NCI-H1417 treated with DMSO at 0.1 percent for 48 hours (cell line): ENCODE results near the gene APOBEC3G.

Source experiments
- DNase-seq: peaks from one replicate; lab custom pipeline; 2025; lab: John Stamatoyannopoulos, UW

APOBEC3G gene

DNA sequence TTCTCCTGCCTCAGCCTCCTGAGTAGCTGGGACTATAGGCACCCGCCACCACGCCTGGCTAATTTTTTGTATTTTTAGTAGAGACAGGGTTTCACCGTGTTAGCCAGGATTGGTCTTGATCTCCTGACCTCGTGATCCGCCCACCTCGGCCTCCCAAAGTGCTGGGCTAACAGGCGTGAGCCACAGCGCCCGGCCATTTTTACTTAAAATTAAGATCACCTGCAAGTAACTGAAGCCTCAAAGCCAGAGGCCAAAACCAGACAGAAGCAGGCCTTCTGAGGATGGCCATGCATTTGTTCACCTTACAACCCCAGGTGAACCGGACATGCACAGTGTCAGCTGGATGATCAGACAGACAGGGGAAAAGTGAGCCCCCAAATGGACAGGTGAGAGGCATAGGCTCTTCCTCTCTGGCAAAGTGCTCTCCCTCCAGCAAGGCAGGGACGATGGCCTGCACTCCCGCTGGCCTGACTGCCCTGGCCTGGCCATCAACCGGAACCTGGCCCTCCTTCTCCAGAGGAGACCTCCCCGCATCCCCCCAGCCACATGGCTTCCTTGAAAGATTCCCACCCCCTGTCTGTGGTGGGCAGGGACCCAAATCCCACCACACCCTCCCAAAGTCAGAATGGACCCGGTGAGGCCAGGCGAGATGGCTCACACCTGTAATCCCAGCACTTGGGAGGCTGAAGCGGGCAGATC, 45.8 kb downstream of the APOBEC3G start:
- no peak for DNase-seq

DNA sequence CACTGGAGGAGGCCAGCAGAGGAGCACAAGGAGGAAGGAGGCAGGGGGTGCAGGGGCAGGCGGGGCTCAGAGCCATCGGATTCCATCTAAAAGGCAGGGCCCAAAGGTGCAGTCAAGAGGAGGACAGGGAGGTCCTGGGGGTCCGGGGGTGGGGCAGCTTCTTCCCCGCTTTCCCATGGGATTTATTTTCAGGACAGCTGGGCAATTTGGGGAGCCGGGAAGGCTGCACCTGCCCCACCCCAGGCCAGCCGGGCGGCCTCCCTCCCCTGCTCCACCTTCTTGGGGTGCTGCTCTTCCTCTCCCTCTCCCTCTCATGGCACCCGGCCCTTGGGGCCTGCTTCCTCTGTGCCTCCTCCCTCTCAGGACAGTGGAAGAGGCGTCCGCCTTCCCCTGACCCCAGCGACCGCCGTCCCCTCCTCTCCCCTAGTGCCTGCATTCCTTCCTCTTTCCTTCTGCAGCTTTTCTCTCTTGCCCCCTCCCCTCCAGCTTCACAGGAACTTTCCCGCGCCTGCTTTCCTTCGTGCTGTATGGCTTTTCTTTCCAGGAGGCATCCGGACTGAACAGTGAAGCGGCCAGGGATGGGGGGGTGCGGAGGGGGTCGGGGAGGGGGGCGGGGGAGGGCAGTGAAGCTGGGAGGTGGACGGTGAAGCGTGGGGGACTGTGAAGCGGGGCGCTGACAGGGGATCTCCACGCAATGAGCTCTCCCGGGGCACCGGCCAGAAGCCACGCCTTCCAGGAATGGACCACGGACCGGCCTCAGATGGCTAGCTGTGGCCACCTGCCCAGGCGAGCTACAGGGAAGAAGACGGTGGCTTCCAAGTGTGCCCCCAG, 46.9 kb downstream of the APOBEC3G start:
- DNase-seq = no peak

DNA sequence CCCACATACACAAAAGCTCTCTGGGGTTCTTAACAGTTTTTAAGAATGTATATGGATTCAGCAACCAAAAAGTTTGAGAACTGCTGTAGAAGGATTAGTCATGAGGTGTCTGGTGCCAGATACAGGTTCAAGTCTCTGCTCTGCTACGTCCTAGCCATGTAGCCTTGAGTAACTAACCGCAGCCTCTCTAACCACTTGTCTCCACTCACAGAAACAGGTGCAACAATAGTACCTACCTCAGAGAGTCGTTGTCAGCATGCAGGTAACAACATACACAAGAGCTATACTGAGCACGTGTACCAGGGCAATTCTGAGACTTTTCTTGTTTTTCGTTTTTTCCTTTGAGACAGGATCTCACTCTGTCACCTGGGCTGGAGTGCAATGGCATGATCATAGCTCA, 48.5 kb downstream of the APOBEC3G start:
- no peak for DNase-seq

DNA sequence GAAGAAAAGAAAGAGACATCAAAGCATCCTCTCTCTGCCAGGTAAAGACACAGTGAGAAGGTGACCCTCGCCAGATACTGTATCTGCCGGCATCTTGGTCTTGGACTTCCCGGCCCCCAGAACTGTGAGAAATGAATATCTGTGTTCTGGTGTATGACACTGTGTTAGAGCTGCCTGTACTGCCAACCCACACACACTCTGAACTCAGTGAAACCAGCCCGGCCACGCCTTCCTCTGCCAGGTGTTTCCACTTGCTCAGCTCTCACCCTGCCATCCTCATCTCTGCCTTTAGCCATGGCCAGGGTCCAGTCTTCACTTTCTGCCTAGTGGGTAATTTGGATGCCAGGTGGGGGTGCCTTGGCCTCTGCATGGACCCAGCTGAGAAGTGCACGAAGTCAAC, 51.4 kb downstream of the APOBEC3G start:
- no peak for DNase-seq

DNA sequence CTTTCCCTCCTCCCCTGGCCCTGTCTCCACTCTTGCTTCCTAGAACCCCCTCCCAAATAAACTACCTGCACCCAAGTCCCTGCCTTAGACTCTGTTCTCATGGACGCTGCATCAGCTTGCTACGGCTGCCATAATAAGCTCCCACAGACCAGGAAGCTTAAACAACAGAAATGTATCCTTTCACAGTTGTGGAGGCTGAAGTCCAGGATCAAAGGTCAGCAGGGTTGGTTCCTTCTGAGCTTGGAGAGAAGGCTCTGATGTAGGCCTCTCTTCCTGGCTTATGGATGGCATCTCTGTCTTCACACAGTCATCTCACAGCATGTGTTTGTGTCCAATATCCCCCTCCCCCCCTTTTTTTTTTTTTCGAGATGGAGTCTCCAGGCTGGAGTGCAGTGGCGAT, 52.0 kb downstream of the APOBEC3G start:
- no peak for DNase-seq

DNA sequence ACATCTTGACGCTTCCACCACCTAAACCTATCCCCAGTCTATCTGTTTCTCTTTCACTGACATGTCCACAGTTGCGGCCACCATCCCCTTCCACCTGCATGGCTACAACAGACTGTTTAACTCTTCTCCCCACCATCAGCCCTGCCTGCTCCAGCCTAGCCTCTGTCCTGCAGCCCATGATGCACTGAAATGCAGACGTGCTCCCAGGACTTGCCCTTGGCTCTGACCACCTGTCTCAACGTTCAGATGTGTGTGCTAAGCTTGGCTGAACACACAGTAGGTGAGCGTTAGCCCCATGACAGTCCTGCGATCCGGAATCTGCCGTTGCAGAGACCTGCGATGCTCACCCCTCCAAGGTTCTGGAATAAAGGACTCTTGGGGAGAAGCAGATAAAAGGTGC, 52.7 kb downstream of the APOBEC3G start:
- no peak for DNase-seq

DNA sequence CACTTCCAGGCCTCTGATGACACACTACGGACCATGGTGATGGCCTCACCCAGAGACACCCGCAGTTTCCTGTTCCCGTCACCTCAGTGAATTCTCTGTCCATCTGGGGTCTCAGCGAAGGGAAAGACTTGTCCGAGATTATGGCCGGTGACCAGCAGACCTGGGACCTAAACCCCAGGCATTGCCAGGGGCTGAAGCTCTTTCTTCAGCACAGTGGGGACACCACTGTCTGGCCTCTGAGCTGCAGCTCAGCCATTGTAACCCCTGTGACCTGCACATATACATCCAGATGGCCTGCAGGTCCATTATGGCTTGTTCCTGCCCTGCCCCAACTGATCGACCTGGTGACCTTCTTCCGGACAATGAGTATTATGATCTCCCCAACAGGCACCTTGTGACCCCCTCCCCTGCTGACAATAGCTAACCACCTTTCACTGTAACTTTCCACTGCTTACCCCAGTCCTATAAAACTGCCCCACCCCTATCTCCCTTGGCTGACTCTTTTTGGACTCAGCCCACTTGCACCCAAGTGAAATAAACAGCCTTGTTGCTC, 53.2 kb downstream of the APOBEC3G start:
- DNase-seq = no peak

DNA sequence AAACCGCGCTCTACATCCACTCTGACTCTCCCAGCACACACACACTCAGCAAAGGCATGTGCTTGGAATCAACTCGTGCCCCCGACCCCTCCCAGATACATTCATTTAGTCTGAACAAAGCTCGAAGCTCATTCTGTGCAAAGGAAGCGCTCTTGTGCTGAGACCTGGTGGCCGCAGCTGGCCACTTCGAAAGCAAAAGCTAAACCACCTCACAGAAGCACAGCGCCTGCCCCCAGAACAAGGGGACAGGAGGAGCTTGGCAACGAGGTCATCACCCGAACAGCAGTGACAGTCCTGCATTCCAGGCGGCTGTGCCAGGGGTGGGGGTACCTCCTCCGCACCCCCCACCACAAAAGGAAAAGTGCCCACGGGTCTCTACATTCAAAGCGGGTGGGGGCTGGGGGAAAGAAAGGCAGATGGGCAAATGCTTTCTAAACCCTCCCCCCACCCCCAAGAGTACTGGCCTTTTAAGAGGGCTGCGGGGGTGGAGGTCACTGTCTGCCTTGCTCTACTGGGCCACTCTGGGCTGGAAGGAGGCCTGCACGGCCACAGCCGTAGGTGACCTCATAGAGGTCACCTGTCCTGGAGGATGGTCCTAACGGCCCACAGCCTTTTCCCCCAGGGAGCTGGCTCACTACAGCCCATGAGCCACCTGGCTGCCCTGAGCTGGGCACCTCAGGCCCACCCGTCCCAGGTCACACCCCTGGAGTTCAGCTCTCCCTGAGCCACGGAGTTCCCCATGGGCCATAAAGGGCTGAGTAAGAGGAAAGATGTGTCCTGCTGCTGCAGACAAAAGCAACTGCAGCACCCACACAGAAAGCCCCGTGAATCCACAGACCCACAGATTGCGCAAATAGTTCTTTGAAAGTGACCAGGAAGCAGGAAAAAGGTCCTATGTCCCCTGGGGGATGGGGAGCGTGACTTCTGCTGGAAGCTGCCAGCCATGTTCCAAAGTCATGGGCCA, 54.1 kb downstream of the APOBEC3G start:
- no peak for DNase-seq

DNA sequence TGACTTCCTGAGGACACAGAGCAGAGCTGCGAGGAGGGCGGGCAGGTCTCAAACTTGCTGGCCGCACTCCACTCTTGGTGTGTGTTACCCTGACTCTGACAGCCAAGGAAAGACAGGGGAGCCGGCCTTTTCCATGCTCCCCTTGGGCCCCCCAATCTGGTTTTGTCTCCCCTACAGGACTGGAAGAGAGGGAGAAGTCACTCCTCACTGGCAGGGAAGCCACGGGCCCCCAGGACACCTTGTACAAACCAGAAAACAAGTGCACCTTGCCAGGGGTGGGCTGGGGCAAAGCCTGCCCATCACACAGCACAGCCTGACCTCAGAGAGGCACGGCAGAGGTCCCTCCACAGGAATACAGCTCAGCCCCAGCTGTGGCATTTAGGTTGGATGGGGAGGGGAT, 55.2 kb downstream of the APOBEC3G start:
- DNase-seq = no peak

DNA sequence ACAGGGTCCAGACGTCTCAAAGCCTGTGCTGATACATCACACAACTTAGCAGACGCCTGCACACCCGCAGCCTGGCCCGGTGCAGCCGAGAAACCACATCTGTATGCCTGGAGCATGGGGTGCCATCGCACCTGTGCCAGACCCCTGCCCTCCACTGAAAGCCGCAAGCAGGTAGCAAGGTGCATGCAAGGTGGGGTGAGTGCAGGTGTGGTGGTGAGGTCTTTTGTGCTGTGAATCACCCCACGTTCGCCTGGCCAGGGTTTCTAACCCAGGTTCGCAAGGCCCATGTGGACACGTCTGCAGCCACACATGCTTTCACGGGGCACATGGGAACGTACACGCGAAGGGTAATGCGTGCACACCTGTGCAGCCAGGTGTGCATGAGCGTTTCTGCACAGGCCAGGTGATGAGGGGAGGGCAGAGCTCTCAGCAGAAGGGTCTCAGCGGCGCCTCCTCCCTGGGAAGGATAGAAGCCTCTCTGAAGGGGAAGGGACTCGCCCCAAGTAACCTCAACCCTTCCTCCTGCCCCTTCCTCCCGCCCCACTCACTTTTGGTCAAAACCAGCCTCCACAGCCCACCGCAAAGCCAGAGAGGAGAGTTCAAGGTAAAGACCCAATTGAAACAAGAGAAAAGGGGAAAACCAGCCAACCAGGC, 55.9 kb downstream of the APOBEC3G start:
- no peak for DNase-seq

DNA sequence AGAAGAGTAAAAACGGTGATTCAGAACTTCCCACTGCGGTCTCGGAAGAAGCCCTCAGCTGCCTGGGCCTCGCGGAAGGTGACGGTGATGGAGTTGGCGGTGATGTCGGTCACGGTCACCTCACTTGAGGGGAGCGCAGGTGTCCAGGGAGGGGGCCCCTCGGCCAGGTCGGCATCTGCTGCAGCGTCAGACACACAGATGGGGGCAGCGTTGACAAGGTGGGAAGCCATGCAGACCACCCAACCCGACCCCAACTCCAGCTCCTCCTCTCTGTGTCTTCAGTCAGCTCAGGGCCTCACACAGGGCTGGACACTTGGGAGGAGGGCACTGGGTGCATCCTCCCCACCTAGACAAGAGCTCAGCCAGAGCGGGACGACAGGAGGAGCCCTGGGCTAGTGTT, 56.8 kb downstream of the APOBEC3G start:
- no peak for DNase-seq

DNA sequence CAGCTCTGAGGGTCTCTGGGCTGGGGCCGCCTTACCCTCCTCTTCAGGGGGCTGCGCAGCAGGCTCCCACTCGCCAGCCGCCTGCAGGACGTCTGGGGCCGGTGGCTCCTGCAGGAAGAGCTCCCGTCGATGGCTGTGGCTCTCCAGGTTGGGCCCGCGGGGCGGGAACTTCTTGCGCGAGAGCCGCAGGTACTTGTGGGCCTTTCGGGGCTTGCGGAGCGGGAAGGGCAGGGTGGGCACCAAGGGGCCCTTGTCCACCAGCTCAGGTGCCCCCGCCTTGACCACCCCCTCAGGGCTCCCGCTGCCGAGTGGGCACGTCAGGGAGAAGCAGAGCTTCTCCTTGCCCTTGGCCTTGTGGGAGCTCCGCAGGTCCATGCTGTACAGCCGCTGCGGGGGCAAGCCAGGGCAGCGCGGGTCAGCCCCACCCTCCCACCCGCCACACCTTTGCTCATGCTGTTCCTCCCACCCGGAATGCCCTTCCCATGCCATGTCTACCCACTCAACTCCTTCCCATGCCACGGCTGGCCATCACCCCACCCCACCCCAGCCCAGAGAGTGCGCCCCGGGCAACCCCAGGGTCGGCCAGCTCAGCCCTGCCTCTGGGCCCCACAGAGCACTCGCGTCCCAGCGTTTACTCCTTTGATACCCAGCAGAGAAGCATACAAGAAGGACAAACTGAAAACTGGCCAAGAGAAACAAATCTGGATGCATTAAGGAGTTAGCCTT, 57.5 kb downstream of the APOBEC3G start:
- no peak for DNase-seq

DNA sequence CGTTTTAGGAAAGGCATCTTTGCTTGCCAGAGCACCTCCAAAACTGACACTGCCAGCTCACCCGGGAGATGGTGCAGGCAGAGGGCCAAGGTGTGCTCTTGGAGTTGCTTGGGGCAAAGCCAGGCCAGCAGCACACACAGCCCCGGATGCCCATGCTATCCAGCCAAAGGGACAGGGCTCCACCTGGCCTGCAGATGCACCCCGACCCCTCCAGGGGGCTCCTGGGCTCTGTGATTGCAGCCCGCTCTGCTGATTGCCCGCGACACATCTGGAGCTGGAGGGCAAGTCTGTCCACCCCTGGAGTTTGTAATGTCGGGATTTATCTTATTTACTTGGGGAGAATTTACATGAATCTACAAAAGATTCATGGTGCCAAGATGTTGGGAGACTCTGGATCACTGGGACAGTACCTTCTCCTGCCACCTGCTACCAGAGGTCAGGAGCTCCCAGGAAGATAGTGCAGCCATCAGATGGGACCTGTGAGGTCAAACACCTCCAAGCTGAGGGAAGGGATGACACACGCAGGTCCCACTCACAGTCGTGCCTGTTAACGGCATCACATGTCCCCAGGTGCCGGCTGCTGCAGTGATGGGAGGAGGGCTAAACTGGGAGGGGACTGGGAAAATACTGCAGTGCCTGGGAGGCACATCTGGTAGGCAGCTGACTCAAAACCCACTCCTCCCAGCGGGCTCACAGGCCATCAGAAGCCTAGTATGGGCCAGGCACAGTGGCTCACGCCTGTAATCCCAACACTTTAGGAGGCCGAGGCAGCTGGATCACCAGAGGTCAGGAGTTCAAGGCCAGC, 58.2 kb downstream of the APOBEC3G start:
- no peak for DNase-seq

DNA sequence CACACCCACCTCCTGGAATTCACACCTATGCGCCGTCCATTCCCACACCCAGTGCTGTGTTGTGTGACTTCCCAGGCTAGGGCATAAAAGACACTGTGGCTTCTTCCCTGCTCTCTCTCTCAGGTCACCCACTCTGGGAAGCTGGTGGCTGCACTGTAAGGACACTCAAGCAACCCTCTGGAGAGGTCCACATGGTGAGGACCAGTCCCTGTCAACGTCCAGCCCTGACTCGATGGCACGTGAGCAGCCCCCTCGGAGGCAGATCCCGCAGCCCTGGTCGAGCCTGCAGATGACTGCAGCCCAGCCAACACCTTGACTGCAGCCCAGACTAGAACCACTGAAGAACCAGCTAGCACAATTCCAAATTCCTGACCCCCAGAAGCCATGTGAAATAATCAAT, 59.2 kb downstream of the APOBEC3G start:
- DNase-seq = no peak
